GM18507 (cell line): ENCODE measurements around the gene CHCHD1.
"Not testable (repeated sequence)": the region's sequence is repeated elsewhere in the genome, so short reads cannot be mapped to it uniquely, and the experiment has no call there.

Source experiments
- DNase-seq: peaks from one replicate; pipeline ENCODE4 v3.0.0; 2011; ENCODE audit warnings: low read depth; ENCODE audit not compliant: insufficient read length; ENCODE audit errors: extremely low spot score
- FAIRE-seq: peaks from 2 replicates; lab custom pipeline; 2011; peaks lifted over from hg19 to GRCh38; lab: Jason Lieb, UNC

Gene CHCHD1

DNA sequence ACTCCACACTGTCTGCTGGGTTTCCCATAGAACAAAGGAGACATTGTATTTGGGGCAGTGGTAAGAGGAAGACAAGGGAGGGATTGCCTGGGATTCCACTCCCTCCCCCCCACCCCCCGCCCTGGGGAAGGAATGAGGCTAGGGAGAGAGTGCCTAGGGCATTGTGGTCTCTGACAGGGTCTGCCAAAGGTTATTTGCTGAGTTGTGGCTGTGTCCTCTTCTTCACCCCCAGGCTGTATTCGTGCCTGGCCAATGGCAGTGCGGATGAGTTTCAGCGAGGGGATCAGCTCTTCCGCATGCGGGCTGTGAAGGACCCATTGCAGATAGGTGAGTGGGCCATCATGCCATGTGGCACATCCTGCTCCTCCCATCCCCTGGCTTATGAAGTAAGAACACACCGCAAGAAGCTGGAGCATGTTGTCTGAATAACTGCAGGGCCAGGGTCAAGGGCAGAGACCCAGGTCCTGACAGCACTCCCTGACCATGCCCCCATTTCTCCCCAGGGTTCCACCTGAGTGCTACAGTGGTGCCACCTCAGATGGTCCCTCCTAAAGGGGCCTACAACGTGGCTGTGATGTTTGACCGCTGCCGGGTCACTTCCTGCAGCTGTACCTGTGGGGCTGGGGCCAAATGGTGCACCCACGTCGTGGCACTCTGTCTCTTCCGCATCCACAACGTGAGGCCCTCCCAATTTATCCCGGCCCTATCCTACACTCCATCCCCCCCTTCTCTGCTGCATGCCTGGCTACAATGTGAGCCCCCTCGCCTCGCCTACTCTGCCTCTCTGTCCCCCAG, 7.2 kb downstream of the CHCHD1 start:
- DNase-seq (no peak), FAIRE-seq (no peak)

GRCh38 chr10:73789659-73790055, 7.8 kb downstream of the CHCHD1 start:
- FAIRE-seq: no peak
- no peak for DNase-seq

GRCh38 chr10:73790886-73791625, 9.2 kb downstream of the CHCHD1 start:
- no peak for DNase-seq
- FAIRE-seq: no peak

GRCh38 chr10:73791871-73792400, 10.1 kb downstream of the CHCHD1 start:
- DNase-seq: no peak
- FAIRE-seq: no peak

DNA sequence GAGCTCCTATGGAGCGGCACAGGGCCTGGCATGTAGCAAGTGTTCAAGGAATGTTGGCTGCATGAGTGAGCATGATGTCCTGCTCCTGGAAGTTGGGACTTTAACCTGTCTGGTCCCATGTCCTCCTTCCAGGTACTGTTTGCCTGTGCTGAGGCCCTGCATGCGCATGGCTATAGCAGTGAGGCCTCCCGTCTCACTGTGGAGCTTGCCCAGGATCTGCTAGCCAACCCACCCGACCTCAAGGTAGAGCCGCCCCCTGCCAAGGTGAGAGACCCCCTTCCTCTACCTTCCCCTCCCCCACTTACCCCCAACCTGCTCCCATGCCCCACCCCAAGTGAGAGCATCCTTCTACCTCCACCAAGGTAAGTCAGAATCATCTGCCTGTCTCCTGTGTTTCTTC, 11.6 kb downstream of the CHCHD1 start:
- FAIRE-seq (no peak), DNase-seq (no peak)

DNA sequence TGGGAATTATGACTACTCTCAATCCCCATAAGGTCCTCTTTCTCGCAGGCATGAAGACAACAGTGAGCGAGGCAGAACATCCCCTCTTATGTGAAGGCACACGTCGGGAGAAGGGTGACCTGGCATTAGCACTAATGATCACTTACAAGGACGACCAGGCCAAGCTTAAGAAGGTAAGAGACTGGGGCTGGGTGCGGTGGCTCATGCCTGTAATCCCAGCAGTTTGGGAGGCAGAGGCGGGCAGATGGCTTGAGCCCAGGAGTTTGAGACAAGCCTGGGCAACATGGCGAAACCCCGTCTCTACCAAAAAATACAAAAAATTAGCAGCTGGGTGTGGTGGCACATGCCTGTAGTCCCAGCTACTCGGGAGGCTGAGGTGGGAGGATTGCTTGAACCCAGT, 13.6 kb downstream of the CHCHD1 start:
- not testable (repeated sequence) for FAIRE-seq, DNase-seq

DNA sequence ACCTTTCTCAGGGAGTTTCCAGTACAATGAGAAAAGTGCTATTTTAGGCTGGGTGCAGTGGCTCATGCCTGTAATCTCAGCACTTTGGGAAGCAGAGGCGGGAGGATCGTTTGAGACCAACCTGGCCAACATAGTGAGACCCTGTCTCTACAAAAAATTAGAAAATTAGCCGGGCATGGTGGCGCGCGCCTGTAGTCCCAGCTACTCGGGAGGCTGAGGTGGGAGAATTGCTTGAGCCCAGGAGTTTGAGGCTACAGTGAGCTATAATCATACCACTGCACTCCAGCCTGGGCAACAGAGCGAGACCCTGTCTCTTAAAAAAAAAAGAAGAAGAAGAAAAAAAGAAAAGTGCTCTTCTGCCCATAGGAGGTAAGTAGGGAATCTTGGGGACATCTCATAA, 14.2 kb downstream of the CHCHD1 start:
- not testable (repeated sequence) for FAIRE-seq, DNase-seq

- DNase-seq: no peak
- FAIRE-seq: no peak
Measured at GRCh38 chr10:73796766-73797165, 14.9 kb downstream of the CHCHD1 start.

DNA sequence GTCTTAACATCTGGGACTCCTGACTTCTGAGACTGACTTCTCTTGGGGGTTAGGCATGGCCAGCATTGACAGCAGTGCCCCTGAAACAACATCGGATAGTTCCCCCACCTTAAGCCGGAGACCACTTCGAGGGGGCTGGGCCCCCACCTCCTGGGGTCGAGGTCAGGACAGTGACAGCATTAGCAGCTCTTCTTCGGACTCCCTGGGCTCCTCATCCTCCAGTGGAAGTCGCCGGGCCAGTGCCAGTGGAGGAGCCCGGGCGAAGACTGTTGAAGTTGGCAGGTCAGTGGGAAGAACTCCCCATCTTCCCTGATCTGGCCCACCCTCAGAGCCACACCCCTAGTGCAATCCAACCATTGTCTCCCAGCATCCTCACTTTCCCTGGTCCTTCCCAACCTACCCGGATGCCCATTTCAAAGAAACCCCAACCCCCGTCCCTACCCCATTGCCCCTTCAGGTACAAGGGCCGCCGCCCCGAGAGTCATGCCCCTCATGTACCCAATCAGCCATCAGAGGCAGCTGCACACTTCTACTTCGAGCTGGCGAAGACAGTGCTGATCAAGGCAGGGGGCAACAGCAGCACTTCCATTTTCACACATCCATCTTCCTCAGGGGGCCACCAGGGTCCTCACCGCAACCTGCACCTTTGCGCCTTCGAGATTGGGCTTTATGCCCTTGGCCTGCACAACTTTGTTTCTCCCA, 15.6 kb downstream of the CHCHD1 start:
- FAIRE-seq (no peak), DNase-seq (no peak)

DNA sequence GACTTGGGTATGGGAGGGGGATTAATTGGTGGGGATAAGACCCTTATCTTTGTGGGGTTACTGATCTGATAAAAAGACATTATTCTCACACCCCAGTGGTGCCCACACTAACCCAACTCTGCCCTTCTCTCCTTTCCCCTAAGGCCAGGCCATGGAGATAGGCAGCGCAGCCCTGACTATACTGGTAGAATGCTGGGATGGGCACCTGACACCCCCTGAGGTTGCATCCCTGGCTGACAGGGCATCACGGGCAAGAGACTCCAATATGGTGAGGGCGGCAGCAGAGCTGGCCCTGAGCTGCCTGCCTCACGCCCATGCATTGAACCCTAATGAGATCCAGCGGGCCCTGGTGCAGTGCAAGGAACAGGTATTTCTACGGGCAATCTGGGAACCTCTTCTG, 16.2 kb downstream of the CHCHD1 start:
- DNase-seq (no peak), FAIRE-seq (no peak)

DNA sequence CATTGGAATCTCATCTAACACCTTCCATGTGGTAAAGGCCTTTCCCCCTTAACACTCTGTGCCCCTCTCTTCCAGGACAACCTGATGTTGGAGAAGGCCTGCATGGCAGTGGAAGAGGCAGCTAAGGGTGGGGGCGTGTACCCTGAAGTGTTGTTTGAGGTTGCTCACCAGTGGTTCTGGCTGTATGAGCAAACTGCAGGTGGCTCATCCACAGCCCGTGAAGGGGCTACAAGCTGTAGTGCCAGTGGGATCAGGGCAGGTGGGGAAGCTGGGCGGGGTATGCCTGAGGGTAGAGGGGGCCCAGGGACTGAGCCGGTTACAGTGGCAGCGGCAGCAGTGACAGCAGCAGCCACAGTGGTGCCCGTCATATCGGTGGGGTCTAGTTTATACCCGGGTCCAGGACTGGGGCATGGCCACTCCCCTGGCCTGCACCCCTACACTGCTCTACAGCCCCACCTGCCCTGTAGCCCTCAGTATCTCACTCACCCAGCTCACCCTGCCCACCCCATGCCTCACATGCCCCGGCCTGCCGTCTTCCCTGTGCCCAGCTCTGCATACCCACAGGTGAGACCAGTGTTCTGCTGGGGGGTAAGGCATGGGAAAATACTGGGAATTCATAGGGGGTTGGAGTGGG, 17.2 kb downstream of the CHCHD1 start:
- DNase-seq (no peak), FAIRE-seq (no peak)

- no peak for DNase-seq
- no peak for FAIRE-seq
Measured at GRCh38 chr10:73799899-73800559, 18.2 kb downstream of the CHCHD1 start.

DNA sequence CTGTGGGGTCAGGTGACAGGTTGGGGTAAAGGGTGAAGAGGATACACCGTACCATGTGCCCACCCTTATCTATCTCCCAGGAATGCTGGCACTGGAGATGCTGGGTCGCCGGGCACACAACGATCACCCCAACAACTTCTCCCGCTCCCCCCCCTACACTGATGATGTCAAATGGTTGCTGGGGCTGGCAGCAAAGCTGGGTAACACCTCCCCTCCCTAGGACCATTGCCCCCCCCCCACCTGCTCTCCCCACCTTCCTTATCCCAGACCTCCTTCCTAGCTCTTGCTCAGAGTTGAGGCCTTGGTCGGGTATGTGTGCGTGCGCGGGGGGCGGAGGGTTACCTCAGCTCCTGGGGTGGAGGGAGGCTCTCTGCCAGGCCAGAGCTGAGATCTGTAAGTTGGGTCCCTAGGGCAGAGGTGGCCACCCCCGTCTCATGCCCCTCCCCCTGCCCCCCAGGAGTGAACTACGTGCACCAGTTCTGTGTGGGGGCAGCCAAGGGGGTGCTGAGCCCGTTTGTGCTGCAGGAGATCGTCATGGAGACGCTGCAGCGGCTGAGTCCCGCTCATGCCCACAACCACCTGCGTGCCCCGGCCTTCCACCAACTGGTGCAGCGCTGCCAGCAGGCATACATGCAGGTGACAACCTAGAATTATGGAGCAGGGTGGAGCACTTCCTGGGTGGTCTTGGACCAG, 18.9 kb downstream of the CHCHD1 start:
- FAIRE-seq: no peak
- DNase-seq: no peak

DNA sequence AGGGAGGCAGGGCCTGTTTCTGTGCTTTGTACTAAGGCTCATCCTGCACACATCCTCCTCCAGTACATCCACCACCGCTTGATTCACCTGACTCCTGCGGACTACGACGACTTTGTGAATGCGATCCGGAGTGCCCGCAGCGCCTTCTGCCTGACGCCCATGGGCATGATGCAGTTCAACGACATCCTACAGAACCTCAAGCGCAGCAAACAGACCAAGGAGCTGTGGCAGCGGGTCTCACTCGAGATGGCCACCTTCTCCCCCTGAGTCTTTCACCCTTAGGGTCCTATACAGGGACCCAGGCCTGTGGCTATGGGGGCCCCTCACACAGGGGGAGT, 19.4 kb downstream of the CHCHD1 start:
- no peak for FAIRE-seq
- DNase-seq: no peak

- DNase-seq: no peak
- no peak for FAIRE-seq
Measured at GRCh38 chr10:73802276-73802991, 20.6 kb downstream of the CHCHD1 start.

DNA sequence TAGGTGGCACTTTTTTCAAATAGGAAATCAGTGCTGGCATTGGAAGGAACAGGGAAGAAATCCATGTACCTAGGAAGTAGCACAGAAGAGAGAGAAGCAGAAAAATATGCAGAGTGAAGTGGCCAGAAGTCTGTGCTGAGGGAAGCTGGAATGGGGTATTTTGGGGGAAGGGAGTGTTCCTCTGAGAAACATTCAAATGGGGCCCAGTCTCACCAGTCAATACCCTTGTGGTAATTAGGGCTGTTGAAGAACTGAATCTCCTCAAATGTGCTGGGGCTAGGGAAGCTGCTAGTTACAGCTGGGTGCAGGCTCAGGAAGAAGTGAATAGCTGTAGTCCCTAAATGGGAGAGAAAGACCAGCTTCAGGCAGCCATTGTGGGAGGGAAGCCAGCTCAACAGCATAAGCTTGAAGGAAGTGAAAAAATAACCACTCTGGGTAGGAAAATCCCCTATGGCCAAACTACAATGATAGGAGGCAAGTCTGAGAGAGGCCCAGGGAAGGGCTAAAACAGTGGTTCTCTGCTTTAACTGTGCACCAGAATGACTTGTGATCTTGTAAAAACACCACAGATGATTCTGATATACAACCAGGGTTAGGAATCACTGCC, 21.9 kb downstream of the CHCHD1 start:
- DNase-seq: peak; percentile 46
- FAIRE-seq: peak; percentile 89

GRCh38 chr10:73806176-73806950, 24.5 kb downstream of the CHCHD1 start:
- no peak for FAIRE-seq

More at GRCh38 chr10:73806176-73806950, 24.5 kb downstream of the CHCHD1 start:
- DNase-seq: no peak
